Measurements from ENCODE around the gene GCK.

DNA sequence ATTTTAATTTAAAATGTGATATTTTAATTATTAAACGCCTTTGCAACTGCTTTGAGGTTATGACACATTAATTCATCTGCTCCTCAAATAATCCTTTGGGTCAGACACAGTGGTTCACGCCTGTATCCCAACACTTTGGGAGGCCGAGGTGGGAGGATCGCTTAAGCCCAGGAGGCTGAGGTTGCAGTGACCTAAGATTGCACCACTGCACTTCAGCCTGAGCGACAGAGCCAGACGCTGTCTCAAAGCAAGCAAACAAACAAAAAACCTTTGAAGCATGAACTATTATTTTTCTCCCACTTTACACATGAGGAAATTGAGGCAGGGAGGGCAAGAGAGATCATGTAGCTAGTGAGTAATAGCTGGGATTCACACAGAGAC lies 64.4 kb downstream of the GCK start:
- TF ChIP-seq POLR2A (IDR thresholded peaks at IDR 0.05): no peak
- no peak for TF ChIP-seq CTCF (IDR thresholded peaks at IDR 0.05)

Measured in adrenal gland (tissue), 5 donors.